A549 (cell line): ENCODE measurements around the gene FARSB.

Experiments used
- BHLHE40 ChIP-seq: IDR thresholded peaks from 2 replicates; pipeline ENCODE4 v1.6.1; 2012; ENCODE audit warnings: low read depth, low read length, inconsistent platforms
- CTCF ChIP-seq: fragments of >200 bp; sonication (Bioruptor Twin); formaldehyde crosslinking; IDR thresholded peaks from 3 replicates; pipeline ENCODE4 v1.5.1; 2016
- E2F6 ChIP-seq: IDR thresholded peaks from 2 replicates; pipeline ENCODE4 v1.6.1; 2012; ENCODE audit warnings: low read depth, borderline replicate concordance
- EP300 ChIP-seq, 2 experiments: fragments of >200 bp; sonication (Bioruptor Twin); formaldehyde crosslinking; IDR thresholded peaks; 2 replicates in 1 of 2; 3 replicates in 1 of 2; pipeline ENCODE4 v1.6.1; 2016 to 2017
- RAD21 ChIP-seq, 2 experiments: fragments of >200 bp in 1 of 2; sonication (Bioruptor Twin) in 1 of 2; formaldehyde crosslinking in 1 of 2; IDR thresholded peaks in 1 of 2; conservative IDR thresholded peaks in 1 of 2; 2 replicates in 1 of 2; 3 replicates in 1 of 2; pipeline ENCODE4 v1.6.1; 2012 to 2018; ENCODE audit warnings: inconsistent platforms in 1 of 2
- TF ChIP-seq, protein P1 (sequence below): fragments of 250-450 bp; sonication (Bioruptor Pico); IDR thresholded peaks from 2 replicates; pipeline ENCODE4 v1.5.0; 2021; ENCODE audit warnings: mild to moderate bottlenecking, moderate library complexity, borderline replicate concordance

- no peak for TF ChIP-seq CTCF
- no peak for TF ChIP-seq BHLHE40
- TF ChIP-seq E2F6, result no peak
- no peak for TF ChIP-seq EP300 (IDR thresholded peaks at IDR 0.05)
- TF ChIP-seq, protein P1, sequence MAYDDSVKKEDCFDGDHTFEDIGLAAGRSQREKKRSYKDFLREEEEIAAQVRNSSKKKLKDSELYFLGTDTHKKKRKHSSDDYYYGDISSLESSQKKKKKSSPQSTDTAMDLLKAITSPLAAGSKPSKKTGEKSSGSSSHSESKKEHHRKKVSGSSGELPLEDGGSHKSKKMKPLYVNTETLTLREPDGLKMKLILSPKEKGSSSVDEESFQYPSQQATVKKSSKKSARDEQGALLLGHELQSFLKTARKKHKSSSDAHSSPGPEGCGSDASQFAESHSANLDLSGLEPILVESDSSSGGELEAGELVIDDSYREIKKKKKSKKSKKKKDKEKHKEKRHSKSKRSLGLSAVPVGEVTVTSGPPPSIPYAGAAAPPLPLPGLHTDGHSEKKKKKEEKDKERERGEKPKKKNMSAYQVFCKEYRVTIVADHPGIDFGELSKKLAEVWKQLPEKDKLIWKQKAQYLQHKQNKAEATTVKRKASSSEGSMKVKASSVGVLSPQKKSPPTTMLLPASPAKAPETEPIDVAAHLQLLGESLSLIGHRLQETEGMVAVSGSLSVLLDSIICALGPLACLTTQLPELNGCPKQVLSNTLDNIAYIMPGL (CRISPR knock-in tag), result no peak
- no peak for TF ChIP-seq RAD21 (conservative IDR thresholded peaks at IDR 0.05 in 1 of 2, IDR thresholded peaks at IDR 0.05 in 1 of 2)
These were observed 49.6 kb downstream of the FARSB start for GRCh38 chr2:222606306-222606705.
